Activated B cell treated with CpG ODN at 0.5 μM for 24 hours (primary cell): Measurements from ENCODE around the gene RNF26. TPM values are rescaled to one million over a fixed set of nuclear protein-coding genes. Genes with fewer than 3 reads are reported as not detected.
"Not testable (repeated sequence)": the region's sequence is repeated elsewhere in the genome, so short reads cannot be mapped to it uniquely, and the experiment has no call there.

ENCODE experiments used
- ATAC-seq: fragments of 200-7000 bp; cut with Tn5 transposase; one replicate; pipeline ENCODE4 v1.10.0; 2021; ENCODE audit warnings: low read depth, mild to moderate bottlenecking, moderate library complexity
- CTCF ChIA-PET: fragments of 350-600 bp; sonication (Branson Sonifier 250); formaldehyde crosslinking; loops from one replicate; lab custom pipeline; 2021; ENCODE audit warnings: antibody characterized with exemption; lab: Charles Lee
- POLR2A ChIA-PET: fragments of 350-600 bp; sonication (Branson Sonifier 250); formaldehyde crosslinking; loops from one replicate; lab custom pipeline; 2021; ENCODE audit warnings: antibody characterized with exemption; lab: Charles Lee
- DNase-seq: peaks from one replicate; pipeline ENCODE4 v3.0.0; 2022
- H3K27ac Mint-ChIP-seq: one replicate; pipeline ENCODE4 v1.8.0; 2020; ENCODE audit warnings: mixed read lengths
- H3K27me3 Mint-ChIP-seq: one replicate; pipeline ENCODE4 v1.8.0; 2021; ENCODE audit warnings: mixed read lengths
- H3K36me3 Mint-ChIP-seq: one replicate; pipeline ENCODE4 v1.8.0; 2021; ENCODE audit warnings: low read depth, mixed read lengths
- H3K4me1 Mint-ChIP-seq: one replicate; pipeline ENCODE4 v1.8.0; 2021; ENCODE audit warnings: mixed read lengths
- H3K4me3 Mint-ChIP-seq: one replicate; pipeline ENCODE4 v1.8.0; 2020; ENCODE audit warnings: mild to moderate bottlenecking, mixed read lengths
- H3K9me3 Mint-ChIP-seq: one replicate; pipeline ENCODE4 v1.8.0; 2020; ENCODE audit warnings: mixed read lengths
- CTCF ChIP-seq: fragments of 200-600 bp; IDR thresholded peaks from one replicate; pipeline ENCODE4 v1.8.0; 2022; ENCODE audit warnings: antibody characterized with exemption, mild to moderate bottlenecking
- intact Hi-C: fragments of 100-400 bp; cut with micrococcal nuclease; formaldehyde crosslinking; loops from one replicate; pipeline ENCODE4 v1.15.1; 2024
- total RNA-seq: library from RNA; stranded (reverse); gene quantifications from 2 replicates; pipeline ENCODE4 v1.2.3, GENCODE V29; 2022

RNF26 gene
- total RNA-seq, 1 donor from 2014 or later = 21.2 TPM

GRCh38 chr11:119380827-119381180, 46.5 kb downstream of the RNF26 start:
- intact Hi-C loops = loop anchor here (1.0 to 2.0 kb wide), 8 partner anchors 17 to 1566 kb away; partner anchors contain the start of genes CBL and RNF26
- no peaks in the 10 kb centered on the region for H3K4me1 Mint-ChIP-seq
- H3K27me3 Mint-ChIP-seq = peaks cover 3% of the 10 kb centered on the region
- no peaks in the 10 kb centered on the region for H3K9me3 Mint-ChIP-seq
- ChIA-PET CTCF (interaction anchor here (1.0 to 1.5 kb wide), 5 partner anchors 8 to 58 kb away, joined by 3 to 19 read pairs (median 3); no protein-coding TSS in a partner anchor), POLR2A (interaction anchor here (0.9 kb wide), 1 partner anchor 46 kb away, joined by 9 read pairs; no protein-coding TSS in a partner anchor)
- ATAC-seq (no peak), DNase-seq (no peak)
- H3K4me3 Mint-ChIP-seq = no peak overlapping the region
- H3K27ac Mint-ChIP-seq = peak overlapping the region; percentile 21
- H3K36me3 Mint-ChIP-seq = no peaks in the 10 kb centered on the region
- TF ChIP-seq CTCF = no peak

GRCh38 chr11:119381181-119381988, 47.1 kb downstream of the RNF26 start, which contains the start of gene USP2:
USP2 (minus strand) TSS chr11:119381690; CDS start chr11:119373480, 8,210 bp downstream.
- no peaks in the 10 kb centered on the region for H3K9me3 Mint-ChIP-seq
- H3K27ac Mint-ChIP-seq = peak within 1 kb of the TSS; percentile 21
- H3K4me1 Mint-ChIP-seq = no peaks in the 10 kb centered on the region
- DNase-seq (peak; percentile 96), ATAC-seq (peak; percentile 99)
- intact Hi-C loops = loop anchor here (1.0 to 2.0 kb wide), 8 partner anchors 17 to 1566 kb away; partner anchors contain the start of genes CBL and RNF26
- ChIA-PET CTCF (interaction anchor here (0.7 to 1.5 kb wide), 6 partner anchors 8 to 58 kb away, joined by 3 to 19 read pairs (median 3); no protein-coding TSS in a partner anchor), POLR2A (interaction anchor here (0.6 to 0.9 kb wide), 2 partner anchors 47 to 173 kb away, joined by 3 to 9 read pairs; no protein-coding TSS in a partner anchor)
- H3K36me3 Mint-ChIP-seq = no peaks in the 10 kb centered on the region
- TF ChIP-seq CTCF = peak; percentile 46
- peaks cover 3% of the 10 kb centered on the region for H3K27me3 Mint-ChIP-seq
- H3K4me3 Mint-ChIP-seq = no peak within 1 kb of the TSS

- Mint-ChIP-seq H3K27ac (no peak overlapping the region), H3K4me1 (no peaks in the 10 kb centered on the region), H3K9me3 (no peaks in the 10 kb centered on the region), H3K4me3 (no peak overlapping the region), H3K36me3 (no peaks in the 10 kb centered on the region), H3K27me3 (peaks cover 6% of the 10 kb centered on the region)
- ATAC-seq (no peak), DNase-seq (no peak)
- CTCF ChIA-PET = interaction anchor here (1.3 kb wide), 2 partner anchors 26 to 43 kb away, joined by 3 to 5 read pairs; no protein-coding TSS in a partner anchor
- no peak for TF ChIP-seq CTCF
- intact Hi-C loops = no loop called here
- POLR2A ChIA-PET = interaction anchor here (0.6 kb wide), 1 partner anchor 174 kb away, joined by 3 read pairs; no protein-coding TSS in a partner anchor
Measured at GRCh38 chr11:119382101-119382500, 47.8 kb downstream of the RNF26 start.

- H3K27ac Mint-ChIP-seq, POLR2A ChIA-PET, H3K9me3 Mint-ChIP-seq, H3K27me3 Mint-ChIP-seq, H3K4me3 Mint-ChIP-seq, H3K36me3 Mint-ChIP-seq, H3K4me1 Mint-ChIP-seq, ATAC-seq, intact Hi-C loops, DNase-seq: not testable (repeated sequence)
- CTCF ChIA-PET = interaction anchor here (1.3 kb wide), 1 partner anchor 27 kb away, joined by 5 read pairs; no protein-coding TSS in a partner anchor
Measured at GRCh38 chr11:119382513-119382912, 48.2 kb downstream of the RNF26 start.

GRCh38 chr11:119384332-119384731, 50.0 kb downstream of the RNF26 start:
- POLR2A ChIA-PET = no interaction called here
- no peak for TF ChIP-seq CTCF
- intact Hi-C loops = no loop called here

More at GRCh38 chr11:119384332-119384731, 50.0 kb downstream of the RNF26 start:
- H3K27me3 Mint-ChIP-seq = peaks cover 6% of the 10 kb centered on the region
- ATAC-seq = no peak
- H3K4me3 Mint-ChIP-seq = no peak overlapping the region
- CTCF ChIA-PET = no interaction called here
- H3K9me3 Mint-ChIP-seq = no peaks in the 10 kb centered on the region
- no peaks in the 10 kb centered on the region for H3K36me3 Mint-ChIP-seq
- no peak for DNase-seq
- H3K4me1 Mint-ChIP-seq = no peaks in the 10 kb centered on the region
- H3K27ac Mint-ChIP-seq = no peak overlapping the region

Other genes starting within 250 kb of the RNF26 start
- gene HMBS, start 249.6 kb upstream of the RNF26 start, total RNA-seq = 17.5 and 26.9 TPM in 2 replicates
- gene DPAGT1, start 232.7 kb upstream of the RNF26 start, total RNA-seq = 31.0 and 33.1 TPM in 2 replicates
- gene C2CD2L, start 227.2 kb upstream of the RNF26 start, total RNA-seq = 6.5 and 6.7 TPM in 2 replicates
- 47.8 and 62.6 TPM in 2 replicates for gene HINFP, start 212.9 kb upstream of the RNF26 start, total RNA-seq
- not detected in 2 replicates for gene ABCG4, start 185.5 kb upstream of the RNF26 start, total RNA-seq
- gene NLRX1, start 165.8 kb upstream of the RNF26 start, total RNA-seq = 9.8 TPM in 2 replicates
- gene NHERF4, start 149.1 kb upstream of the RNF26 start, total RNA-seq = 0.13 and 0.27 TPM in 2 replicates
- gene CBL, start 128.2 kb upstream of the RNF26 start, total RNA-seq = 26.2 and 27.8 TPM in 2 replicates
- 0.15 and 0.20 TPM in 2 replicates for gene MCAM, start 17.4 kb upstream of the RNF26 start, total RNA-seq
- not detected in 2 replicates for gene C1QTNF5, start 6.4 kb downstream of the RNF26 start, total RNA-seq
- gene MFRP, start 12.2 kb downstream of the RNF26 start, total RNA-seq = not detected in 2 replicates
- gene USP2, start 47.2 kb downstream of the RNF26 start, total RNA-seq = 0.24 TPM in 1 of 2 replicates, not detected in the other
- not detected in 2 replicates for gene THY1, start 88.6 kb downstream of the RNF26 start, total RNA-seq